Measurements from ENCODE around the gene ERBB4.

ERBB4 gene

GRCh38 chr2:212299333-212299732 is 239.3 kb downstream of the ERBB4 start:
- no peak overlapping the region for H3K27ac ChIP-seq (ENCODE audit: low read depth, low read length)
- no peaks in the 10 kb centered on the region for H3K9me3 ChIP-seq (ENCODE audit: control insufficient read depth, insufficient read depth, low read length)
- no peak overlapping the region for H3K9ac ChIP-seq (ENCODE audit: low read depth, low read length)
- no peaks in the 10 kb centered on the region for H3K27me3 ChIP-seq (ENCODE audit: control insufficient read depth, insufficient read depth, low read length)
- H3K4me1 ChIP-seq (ENCODE audit: control insufficient read depth, insufficient read depth, low read length) = no peaks in the 10 kb centered on the region
- H3K4me3 ChIP-seq (ENCODE audit: low read depth, low read length) = no peak overlapping the region
- no peaks in the 10 kb centered on the region for H3K36me3 ChIP-seq (ENCODE audit: control insufficient read depth, insufficient read depth, low read length)

GRCh38 chr2:212295571-212295970 is 243.0 kb downstream of the ERBB4 start:
- H3K9ac ChIP-seq (ENCODE audit: low read depth, low read length) = no peak overlapping the region
- H3K4me3 ChIP-seq (ENCODE audit: low read depth, low read length) = no peak overlapping the region
- no peaks in the 10 kb centered on the region for H3K9me3 ChIP-seq (ENCODE audit: control insufficient read depth, insufficient read depth, low read length)
- H3K36me3 ChIP-seq (ENCODE audit: control insufficient read depth, insufficient read depth, low read length) = no peaks in the 10 kb centered on the region
- no peaks in the 10 kb centered on the region for H3K4me1 ChIP-seq (ENCODE audit: control insufficient read depth, insufficient read depth, low read length)
- H3K27me3 ChIP-seq (ENCODE audit: control insufficient read depth, insufficient read depth, low read length) = no peaks in the 10 kb centered on the region
- no peak overlapping the region for H3K27ac ChIP-seq (ENCODE audit: low read depth, low read length)

- no peak overlapping the region for H3K4me3 ChIP-seq (ENCODE audit: low read depth, low read length)
- H3K27ac ChIP-seq (ENCODE audit: low read depth, low read length) = no peak overlapping the region
- no peaks in the 10 kb centered on the region for H3K36me3 ChIP-seq (ENCODE audit: control insufficient read depth, insufficient read depth, low read length)
- no peak overlapping the region for H3K9ac ChIP-seq (ENCODE audit: low read depth, low read length)
- no peaks in the 10 kb centered on the region for H3K9me3 ChIP-seq (ENCODE audit: control insufficient read depth, insufficient read depth, low read length)
- no peaks in the 10 kb centered on the region for H3K4me1 ChIP-seq (ENCODE audit: control insufficient read depth, insufficient read depth, low read length)
- no peaks in the 10 kb centered on the region for H3K27me3 ChIP-seq (ENCODE audit: control insufficient read depth, insufficient read depth, low read length)
These were observed 243.8 kb downstream of the ERBB4 start for GRCh38 chr2:212294816-212295215.

- Histone ChIP-seq H3K9ac (ENCODE audit: low read depth, low read length) (no peak overlapping the region), H3K27me3 (ENCODE audit: control insufficient read depth, insufficient read depth, low read length) (no peaks in the 10 kb centered on the region), H3K4me1 (ENCODE audit: control insufficient read depth, insufficient read depth, low read length) (no peaks in the 10 kb centered on the region), H3K9me3 (ENCODE audit: control insufficient read depth, insufficient read depth, low read length) (no peaks in the 10 kb centered on the region), H3K36me3 (ENCODE audit: control insufficient read depth, insufficient read depth, low read length) (no peaks in the 10 kb centered on the region), H3K4me3 (ENCODE audit: low read depth, low read length) (no peak overlapping the region), H3K27ac (ENCODE audit: low read depth, low read length) (no peak overlapping the region)
These were observed 249.3 kb downstream of the ERBB4 start for GRCh38 chr2:212289301-212289700.

GRCh38 chr2:212288308-212288707 is 250.3 kb downstream of the ERBB4 start:
- Histone ChIP-seq H3K4me3 (ENCODE audit: low read depth, low read length) (no peak overlapping the region), H3K27me3 (ENCODE audit: control insufficient read depth, insufficient read depth, low read length) (no peaks in the 10 kb centered on the region), H3K4me1 (ENCODE audit: control insufficient read depth, insufficient read depth, low read length) (no peaks in the 10 kb centered on the region), H3K9ac (ENCODE audit: low read depth, low read length) (no peak overlapping the region), H3K9me3 (ENCODE audit: control insufficient read depth, insufficient read depth, low read length) (no peaks in the 10 kb centered on the region), H3K27ac (ENCODE audit: low read depth, low read length) (no peak overlapping the region), H3K36me3 (ENCODE audit: control insufficient read depth, insufficient read depth, low read length) (no peaks in the 10 kb centered on the region)

GRCh38 chr2:212284166-212284565 is 254.4 kb downstream of the ERBB4 start:
- H3K4me1 ChIP-seq (ENCODE audit: control insufficient read depth, insufficient read depth, low read length) = no peaks in the 10 kb centered on the region; the same call in 1 of the 2 replicates
- no peak overlapping the region for H3K4me3 ChIP-seq (ENCODE audit: low read depth, low read length)
- no peak overlapping the region for H3K9ac ChIP-seq (ENCODE audit: low read depth, low read length)
- no peaks in the 10 kb centered on the region for H3K9me3 ChIP-seq (ENCODE audit: control insufficient read depth, insufficient read depth, low read length)
- H3K27ac ChIP-seq (ENCODE audit: low read depth, low read length) = no peak overlapping the region
- H3K27me3 ChIP-seq (ENCODE audit: control insufficient read depth, insufficient read depth, low read length) = no peaks in the 10 kb centered on the region
- no peaks in the 10 kb centered on the region for H3K36me3 ChIP-seq (ENCODE audit: control insufficient read depth, insufficient read depth, low read length)

- Histone ChIP-seq H3K9me3 (ENCODE audit: control insufficient read depth, insufficient read depth, low read length) (no peaks in the 10 kb centered on the region), H3K4me3 (ENCODE audit: low read depth, low read length) (no peak overlapping the region), H3K27me3 (ENCODE audit: control insufficient read depth, insufficient read depth, low read length) (no peaks in the 10 kb centered on the region), H3K9ac (ENCODE audit: low read depth, low read length) (no peak overlapping the region), H3K4me1 (ENCODE audit: control insufficient read depth, insufficient read depth, low read length) (no peaks in the 10 kb centered on the region; the same call in 1 of the 2 replicates), H3K36me3 (ENCODE audit: control insufficient read depth, insufficient read depth, low read length) (no peaks in the 10 kb centered on the region), H3K27ac (ENCODE audit: low read depth, low read length) (no peak overlapping the region)
These were observed 255.8 kb downstream of the ERBB4 start for GRCh38 chr2:212282671-212283261.

GRCh38 chr2:212276813-212277212 is 261.8 kb downstream of the ERBB4 start:
- no peak overlapping the region for H3K27ac ChIP-seq (ENCODE audit: low read depth, low read length)
- H3K9ac ChIP-seq (ENCODE audit: low read depth, low read length) = no peak overlapping the region
- no peaks in the 10 kb centered on the region for H3K27me3 ChIP-seq (ENCODE audit: control insufficient read depth, insufficient read depth, low read length)
- no peak overlapping the region for H3K4me3 ChIP-seq (ENCODE audit: low read depth, low read length)
- no peaks in the 10 kb centered on the region; the same call in 1 of the 2 replicates for H3K4me1 ChIP-seq (ENCODE audit: control insufficient read depth, insufficient read depth, low read length)
- H3K9me3 ChIP-seq (ENCODE audit: control insufficient read depth, insufficient read depth, low read length) = no peaks in the 10 kb centered on the region
- H3K36me3 ChIP-seq (ENCODE audit: control insufficient read depth, insufficient read depth, low read length) = no peaks in the 10 kb centered on the region

GRCh38 chr2:212274215-212274614 is 264.4 kb downstream of the ERBB4 start:
- Histone ChIP-seq H3K4me1 (ENCODE audit: control insufficient read depth, insufficient read depth, low read length) (no peaks in the 10 kb centered on the region), H3K9me3 (ENCODE audit: control insufficient read depth, insufficient read depth, low read length) (no peaks in the 10 kb centered on the region), H3K4me3 (ENCODE audit: low read depth, low read length) (no peak overlapping the region), H3K36me3 (ENCODE audit: control insufficient read depth, insufficient read depth, low read length) (no peaks in the 10 kb centered on the region), H3K27ac (ENCODE audit: low read depth, low read length) (no peak overlapping the region), H3K9ac (ENCODE audit: low read depth, low read length) (no peak overlapping the region), H3K27me3 (ENCODE audit: control insufficient read depth, insufficient read depth, low read length) (no peaks in the 10 kb centered on the region)

- H3K27ac ChIP-seq (ENCODE audit: low read depth, low read length) = no peak overlapping the region
- H3K36me3 ChIP-seq (ENCODE audit: control insufficient read depth, insufficient read depth, low read length) = no peaks in the 10 kb centered on the region
- H3K9ac ChIP-seq (ENCODE audit: low read depth, low read length) = no peak overlapping the region
- H3K4me3 ChIP-seq (ENCODE audit: low read depth, low read length) = no peak overlapping the region
- no peaks in the 10 kb centered on the region for H3K4me1 ChIP-seq (ENCODE audit: control insufficient read depth, insufficient read depth, low read length)
- no peaks in the 10 kb centered on the region for H3K27me3 ChIP-seq (ENCODE audit: control insufficient read depth, insufficient read depth, low read length)
- no peaks in the 10 kb centered on the region for H3K9me3 ChIP-seq (ENCODE audit: control insufficient read depth, insufficient read depth, low read length)
These were observed 267.0 kb downstream of the ERBB4 start for GRCh38 chr2:212271583-212271982.

GRCh38 chr2:212269005-212269404 is 269.6 kb downstream of the ERBB4 start:
- Histone ChIP-seq H3K4me3 (ENCODE audit: low read depth, low read length) (no peak overlapping the region), H3K9ac (ENCODE audit: low read depth, low read length) (no peak overlapping the region), H3K9me3 (ENCODE audit: control insufficient read depth, insufficient read depth, low read length) (no peaks in the 10 kb centered on the region), H3K36me3 (ENCODE audit: control insufficient read depth, insufficient read depth, low read length) (no peaks in the 10 kb centered on the region), H3K27me3 (ENCODE audit: control insufficient read depth, insufficient read depth, low read length) (no peaks in the 10 kb centered on the region), H3K27ac (ENCODE audit: low read depth, low read length) (no peak overlapping the region), H3K4me1 (ENCODE audit: control insufficient read depth, insufficient read depth, low read length) (no peaks in the 10 kb centered on the region)

GRCh38 chr2:212266297-212266696 is 272.3 kb downstream of the ERBB4 start:
- H3K4me1 ChIP-seq (ENCODE audit: control insufficient read depth, insufficient read depth, low read length) = no peaks in the 10 kb centered on the region
- no peak overlapping the region for H3K9ac ChIP-seq (ENCODE audit: low read depth, low read length)
- no peak overlapping the region for H3K27ac ChIP-seq (ENCODE audit: low read depth, low read length)
- no peaks in the 10 kb centered on the region for H3K36me3 ChIP-seq (ENCODE audit: control insufficient read depth, insufficient read depth, low read length)
- no peaks in the 10 kb centered on the region for H3K9me3 ChIP-seq (ENCODE audit: control insufficient read depth, insufficient read depth, low read length)
- H3K4me3 ChIP-seq (ENCODE audit: low read depth, low read length) = no peak overlapping the region
- H3K27me3 ChIP-seq (ENCODE audit: control insufficient read depth, insufficient read depth, low read length) = no peaks in the 10 kb centered on the region

Data from HUES48 (cell line).